Esophagus (tissue), 2 donors: ENCODE data around the gene SH3GLB1. TPM values are rescaled to one million over a fixed set of nuclear protein-coding genes. Genes with fewer than 3 reads are reported as not detected.

ENCODE experiments used
- H3K27ac ChIP-seq, 2 donors: one replicate each; pipeline ENCODE4 v1.5.1; 2013; ENCODE audit warnings: low read depth in 2 of 2, mild to moderate bottlenecking in 2 of 2, inconsistent platforms in 1 of 2, low read length in 1 of 2, moderate library complexity in 1 of 2
- H3K27me3 ChIP-seq, 2 donors: one replicate each; pipeline ENCODE4 v1.6.1; 2013; ENCODE audit warnings: low read length in 2 of 2, control low read depth in 1 of 2, mild to moderate bottlenecking in 1 of 2; ENCODE audit not compliant: insufficient read depth in 2 of 2, control insufficient read depth in 1 of 2
- H3K36me3 ChIP-seq, 2 donors: one replicate each; pipeline ENCODE4 v1.6.1; 2013; ENCODE audit warnings: low read length in 1 of 2; ENCODE audit not compliant: control insufficient read depth in 2 of 2, insufficient read depth in 2 of 2
- H3K4me1 ChIP-seq, 2 donors: one replicate each; pipeline ENCODE4 v1.6.1; 2013; ENCODE audit warnings: low read length in 1 of 2; ENCODE audit not compliant: control insufficient read depth in 2 of 2, insufficient read depth in 2 of 2
- H3K4me3 ChIP-seq, 2 donors: one replicate each; pipeline ENCODE4 v1.5.1; 2013; ENCODE audit warnings: low read length in 2 of 2, mild to moderate bottlenecking in 2 of 2, low read depth in 1 of 2, moderate library complexity in 1 of 2
- H3K9me3 ChIP-seq, 2 donors: one replicate each; pipeline ENCODE4 v1.6.1; 2013; ENCODE audit warnings: mild to moderate bottlenecking in 2 of 2, low read depth in 1 of 2, low read length in 1 of 2, moderate library complexity in 1 of 2; ENCODE audit not compliant: control insufficient read depth in 2 of 2, insufficient read depth in 1 of 2
- WGBS, 2 donors: extraction: QIAGEN DNeasy Blood & Tissue Kit; methylation state at CpG; one replicate each; pipeline ENCODE4 v1.1.7; 2013; 5-methylcytosine and 5-hydroxymethylcytosine counted together
- polyA plus RNA-seq, 2 donors: library from polyadenylated mRNA; stranded (reverse); fragments of 200-250 nt; gene quantifications; one replicate each; pipeline ENCODE4 v1.2.3, GENCODE V29; 2013
- donor health status: healthy with polysubstance abuse.
- donor health status: Bipolar disorder and iron deficiency.

SH3GLB1 gene
- polyA plus RNA-seq, 2 donors = 39.2 to 49.4 TPM

DNA sequence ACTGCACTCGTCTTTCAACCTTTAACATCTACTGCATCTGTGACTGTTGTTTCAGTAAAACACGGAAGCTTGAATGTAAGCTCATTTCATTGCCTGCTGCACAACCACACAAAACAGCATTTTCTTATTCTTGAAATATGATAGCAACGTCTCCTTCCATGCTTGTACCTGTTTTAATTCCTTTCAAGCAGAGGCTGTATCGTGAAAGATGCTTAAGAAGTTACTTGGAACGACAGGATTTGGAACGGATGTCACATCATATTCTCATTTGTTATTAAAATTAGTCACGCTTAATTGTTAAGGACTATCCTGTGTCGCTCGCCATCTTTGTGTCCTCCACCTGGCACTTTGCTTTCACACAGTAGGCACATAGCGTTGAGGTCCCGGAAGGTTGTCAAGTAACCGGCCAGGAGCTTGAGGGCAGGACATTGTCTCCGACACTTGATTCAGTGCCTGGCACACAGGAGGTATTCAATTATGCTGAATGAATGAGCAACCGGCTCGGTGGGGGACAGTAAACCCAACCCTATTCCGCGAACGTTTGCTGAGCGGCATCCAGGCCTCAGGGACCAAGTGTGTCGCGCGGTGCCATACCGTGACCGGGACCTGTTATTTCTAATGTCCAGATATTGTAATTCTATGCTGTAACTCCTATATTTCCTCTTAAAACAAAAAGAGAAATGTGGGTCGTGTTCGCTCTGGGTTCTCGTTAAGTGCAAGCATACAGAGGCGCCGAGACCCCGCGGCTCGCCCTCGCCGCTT is 499 bp upstream of the SH3GLB1 start:
- Histone ChIP-seq H3K36me3 (no peaks in the 10 kb centered on the region), H3K27ac (peak overlapping the region; percentile 98 to 99), H3K9me3 (no peaks in the 10 kb centered on the region), H3K4me1 (no peaks in the 10 kb centered on the region), H3K4me3 (peak overlapping the region; percentile 93), H3K27me3 (no peaks in the 10 kb centered on the region)
- 4% methylated on average over 34 of the region's 34 CpGs for WGBS, 2 donors

DNA sequence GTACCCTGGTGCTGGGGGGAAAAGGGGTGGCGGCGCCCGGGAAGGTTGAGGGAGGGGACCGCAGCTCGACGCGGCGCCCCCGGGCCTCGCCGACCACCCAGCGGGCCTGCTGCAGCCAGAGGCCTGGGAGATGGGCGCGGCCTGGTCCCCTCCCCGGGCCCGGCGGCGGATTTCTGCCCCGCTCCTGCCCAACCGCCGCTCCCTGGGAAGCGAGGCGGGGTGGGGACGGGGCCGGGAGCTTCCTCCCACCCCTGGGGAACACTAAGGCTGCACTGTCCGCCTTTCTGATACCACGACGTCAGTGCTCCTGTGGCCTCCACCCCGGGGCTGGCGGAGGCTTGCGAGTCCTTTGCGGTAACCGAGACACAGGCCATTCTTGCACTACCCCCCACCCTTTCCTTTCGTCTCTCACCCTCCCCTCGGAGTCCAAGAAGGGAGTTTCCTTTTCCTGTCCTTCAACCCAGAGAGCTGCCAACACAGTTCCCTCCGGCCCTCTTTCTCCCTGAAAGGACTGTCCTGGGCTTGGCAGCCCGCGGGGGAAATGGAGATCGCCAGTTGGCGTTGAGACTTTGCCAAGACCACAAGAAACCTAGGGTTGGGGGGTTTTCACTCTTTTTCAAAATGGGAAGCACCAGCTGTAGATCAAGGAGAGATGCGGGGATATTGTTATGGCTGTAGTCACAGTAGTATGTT is 742 bp downstream of the SH3GLB1 start:
- Histone ChIP-seq H3K27ac (peak overlapping the region; percentile 98 to 99), H3K4me3 (peak overlapping the region; percentile 93), H3K27me3 (no peaks in the 10 kb centered on the region), H3K4me1 (no peaks in the 10 kb centered on the region), H3K9me3 (no peaks in the 10 kb centered on the region), H3K36me3 (no peaks in the 10 kb centered on the region)
- 0 to 1% methylated on average over 41 of the region's 41 CpGs for WGBS, 2 donors

DNA sequence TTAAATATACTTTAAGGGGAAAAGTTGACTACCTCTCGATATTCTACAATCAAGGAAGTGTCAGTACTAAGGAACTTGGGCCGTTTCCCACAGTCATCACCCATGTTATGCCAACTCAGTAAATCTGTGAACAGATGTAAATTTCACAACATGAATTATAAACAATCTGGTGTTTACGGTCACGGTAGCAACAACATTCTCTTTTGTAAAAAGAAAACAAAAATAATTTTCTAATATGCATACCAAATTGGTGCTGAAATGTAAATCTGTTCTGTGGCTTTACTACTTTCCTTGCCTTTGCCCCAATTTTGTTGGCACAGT is 1.2 kb downstream of the SH3GLB1 start:
- peak overlapping the region; percentile 93 for H3K4me3 ChIP-seq
- H3K27me3 ChIP-seq = no peaks in the 10 kb centered on the region
- WGBS, 2 donors = 0 to 1% methylated on average over 4 of the region's 4 CpGs
- no peaks in the 10 kb centered on the region for H3K9me3 ChIP-seq
- H3K4me1 ChIP-seq = no peaks in the 10 kb centered on the region
- H3K27ac ChIP-seq = peak overlapping the region in 1 of 2 donors; percentile 98
- H3K36me3 ChIP-seq = no peaks in the 10 kb centered on the region

DNA sequence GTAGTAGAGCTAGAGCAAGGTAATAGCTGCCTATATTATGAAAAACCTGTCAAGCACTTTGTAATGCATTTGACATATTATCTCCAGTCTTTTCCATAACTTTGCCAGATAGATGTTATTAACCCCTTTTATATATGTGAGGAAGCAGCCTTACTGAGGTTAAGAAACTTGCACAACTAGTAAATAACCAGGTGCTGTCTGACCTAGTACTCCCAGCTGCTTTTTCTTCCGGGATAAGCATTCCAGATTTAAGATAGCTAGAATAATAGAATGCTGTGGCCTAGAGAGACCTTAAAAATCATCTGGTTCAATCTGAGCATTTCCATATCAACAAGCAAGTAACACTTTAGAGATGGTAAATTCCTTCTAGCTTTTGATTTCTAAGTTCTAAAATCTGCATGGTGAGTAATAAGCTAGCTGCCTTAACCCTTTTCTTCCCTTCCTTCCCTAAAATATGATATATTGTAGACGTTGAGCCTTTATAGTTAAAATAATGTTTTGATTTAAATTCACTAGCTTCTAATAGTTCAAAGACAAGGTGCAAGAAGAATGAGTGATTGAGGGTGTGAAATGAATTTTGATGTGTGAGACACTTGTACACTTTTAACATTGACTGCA is 1.8 kb downstream of the SH3GLB1 start:
- Histone ChIP-seq H3K27ac (peak overlapping the region in 1 of 2 donors; percentile 98), H3K4me3 (peak overlapping the region in 1 of 2 donors; percentile 93), H3K36me3 (no peaks in the 10 kb centered on the region), H3K9me3 (no peaks in the 10 kb centered on the region), H3K27me3 (no peaks in the 10 kb centered on the region), H3K4me1 (no peaks in the 10 kb centered on the region)
- WGBS, 2 donors = 5 to 7% methylated on average over 2 of the region's 2 CpGs

DNA sequence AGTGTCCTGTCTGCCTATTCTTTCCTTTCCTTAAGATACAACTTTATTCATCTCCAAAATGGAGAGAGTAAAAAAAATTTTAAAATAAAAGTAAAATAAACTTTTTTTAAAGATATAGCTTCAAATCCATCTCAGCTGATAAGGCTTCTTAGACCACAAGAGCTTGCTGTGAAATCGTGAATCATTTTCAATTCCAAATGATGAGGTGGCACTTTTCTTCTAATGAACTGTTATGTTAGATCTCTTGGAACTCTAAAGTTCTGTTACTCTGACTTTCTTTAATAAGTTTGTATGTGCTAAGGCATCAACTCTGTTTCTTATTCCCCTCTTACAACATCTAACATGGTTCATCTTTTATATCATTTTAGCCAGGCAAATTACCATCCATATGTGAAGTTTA is 4.5 kb downstream of the SH3GLB1 start:
- H3K4me3 ChIP-seq = no peak overlapping the region
- H3K4me1 ChIP-seq = no peaks in the 10 kb centered on the region
- no peaks in the 10 kb centered on the region for H3K27me3 ChIP-seq
- no peaks in the 10 kb centered on the region for H3K36me3 ChIP-seq
- H3K9me3 ChIP-seq = no peaks in the 10 kb centered on the region
- H3K27ac ChIP-seq = no peak overlapping the region
- 31 to 32% methylated on average over 1 of the region's 1 CpG for WGBS, 2 donors

DNA sequence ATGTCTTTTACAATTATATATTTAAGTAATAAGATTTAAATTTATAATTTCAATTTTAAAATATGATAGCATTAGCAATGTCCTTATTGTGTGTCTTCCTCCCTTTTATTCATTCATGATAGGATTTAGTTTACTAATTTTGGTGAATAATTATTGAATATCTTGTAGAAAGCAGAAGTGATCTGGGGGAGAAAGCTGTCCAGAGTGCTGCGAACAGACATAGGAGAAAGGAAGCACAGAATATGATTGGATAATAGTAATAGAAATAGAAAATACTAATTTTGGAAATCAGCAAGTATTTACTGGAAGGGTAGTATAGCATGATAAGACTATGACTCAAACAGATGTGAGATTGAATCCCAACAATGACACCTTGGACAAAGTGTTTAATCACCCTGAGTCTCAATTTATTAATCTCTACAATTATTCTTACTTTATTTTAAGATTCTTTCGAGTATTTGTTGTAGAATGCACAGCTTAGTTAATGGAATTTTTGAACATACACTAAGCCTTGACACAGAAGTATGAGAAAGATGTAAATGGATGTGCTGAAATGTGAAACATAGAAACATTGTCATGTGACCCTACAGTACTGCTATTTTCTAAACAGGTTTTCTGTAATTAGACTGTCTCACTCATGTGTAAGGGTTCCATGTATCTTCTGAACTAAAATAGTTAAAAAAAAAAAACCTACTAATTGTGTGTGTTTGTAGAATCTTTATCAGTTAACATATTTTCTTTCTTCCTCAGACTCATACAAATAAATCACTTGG is 7.9 kb downstream of the SH3GLB1 start:
- 77 to 86% methylated on average over 2 of the region's 2 CpGs for WGBS, 2 donors
- peaks cover 0 to 2% of the 10 kb centered on the region in 2 donors for H3K4me1 ChIP-seq

DNA sequence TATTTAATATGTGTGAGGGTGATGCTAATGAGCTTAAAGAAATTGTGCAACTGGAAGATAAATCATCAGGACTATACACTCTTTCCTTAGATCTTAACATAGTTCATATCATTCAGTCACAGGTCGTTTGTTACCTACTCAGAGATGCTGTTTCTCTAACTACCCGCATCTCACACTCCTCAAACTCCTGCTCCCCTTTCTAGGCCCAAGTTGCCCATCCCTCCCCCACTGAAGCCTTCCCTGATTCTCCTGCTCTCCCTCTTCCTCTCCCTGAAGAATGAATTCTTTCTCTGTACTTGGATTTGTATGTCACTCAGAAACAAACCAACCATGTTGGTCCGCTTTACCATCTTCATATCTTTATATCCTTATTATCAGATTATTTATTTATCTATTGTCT is 9.1 kb downstream of the SH3GLB1 start:
- WGBS, 2 donors = 81 to 86% methylated on average over 3 of the region's 3 CpGs
- peaks cover 0 to 2% of the 10 kb centered on the region in 2 donors for H3K4me1 ChIP-seq
- H3K4me3 ChIP-seq = no peak overlapping the region
- no peak overlapping the region for H3K27ac ChIP-seq
- H3K36me3 ChIP-seq = no peaks in the 10 kb centered on the region
- no peaks in the 10 kb centered on the region for H3K27me3 ChIP-seq
- H3K9me3 ChIP-seq = no peaks in the 10 kb centered on the region

More for the DNA sequence above, 7.9 kb downstream of the SH3GLB1 start:
- Histone ChIP-seq H3K27ac (no peak overlapping the region), H3K36me3 (no peaks in the 10 kb centered on the region), H3K4me3 (no peak overlapping the region), H3K9me3 (no peaks in the 10 kb centered on the region), H3K27me3 (no peaks in the 10 kb centered on the region)

DNA sequence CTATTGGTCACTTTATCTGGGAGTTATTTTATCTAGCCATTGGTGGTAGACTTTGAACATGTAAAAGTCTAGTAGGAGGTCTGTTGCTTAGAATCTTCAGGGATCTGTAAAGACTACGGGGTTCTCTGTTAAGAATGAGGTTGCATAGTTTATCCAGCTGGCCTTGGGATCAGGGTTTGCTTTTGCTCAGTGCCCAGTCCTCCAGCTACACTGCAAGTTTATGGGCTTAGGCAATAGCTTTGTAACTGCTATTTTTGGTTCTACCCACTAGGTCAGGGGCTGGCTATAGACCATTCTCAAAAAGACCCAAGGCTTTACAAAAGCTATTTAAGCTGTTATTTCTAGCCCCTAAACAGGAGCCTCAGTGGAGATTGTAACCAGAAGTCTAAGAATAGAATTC is 9.8 kb downstream of the SH3GLB1 start:
- no peaks in the 10 kb centered on the region for H3K27me3 ChIP-seq
- no peaks in the 10 kb centered on the region for H3K9me3 ChIP-seq
- H3K4me3 ChIP-seq = no peak overlapping the region
- H3K36me3 ChIP-seq = no peaks in the 10 kb centered on the region
- peaks cover 0 to 2% of the 10 kb centered on the region in 2 donors for H3K4me1 ChIP-seq
- no peak overlapping the region for H3K27ac ChIP-seq
- WGBS, 2 donors = 48 to 61% methylated on average over 1 of the region's 1 CpG

DNA sequence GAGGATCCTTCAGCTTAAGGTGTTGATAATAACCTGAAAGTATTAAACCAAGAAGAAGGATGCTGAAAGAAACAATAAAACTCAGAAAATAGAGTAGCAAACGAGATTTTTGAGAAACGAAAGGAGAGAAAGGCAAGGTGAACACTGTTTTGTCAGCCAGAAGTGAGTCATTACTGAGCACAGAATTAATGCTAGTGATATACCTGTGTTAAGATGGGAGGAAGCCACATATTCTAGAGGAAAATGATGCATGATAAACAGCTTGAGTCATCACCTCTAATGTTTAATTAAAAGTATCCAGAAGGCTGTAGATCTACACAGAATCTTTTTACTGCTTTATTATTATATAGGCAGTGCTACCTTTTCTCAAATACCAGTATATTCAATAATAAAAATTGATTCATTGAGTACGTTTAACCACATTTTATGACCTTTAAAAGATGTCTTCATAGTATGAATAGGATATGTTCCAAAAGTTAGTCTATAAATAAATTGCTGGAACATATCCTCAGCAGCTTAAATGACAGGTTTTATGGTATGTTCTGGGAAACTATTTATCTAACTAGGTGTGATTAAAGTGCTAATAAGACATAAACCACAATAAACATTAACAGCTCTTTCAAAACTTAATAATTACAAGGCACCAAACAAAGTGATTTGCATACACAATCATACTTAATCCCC is 10.3 kb downstream of the SH3GLB1 start:
- H3K27ac ChIP-seq = no peak overlapping the region
- 41 to 47% methylated on average over 3 of the region's 3 CpGs for WGBS, 2 donors
- H3K36me3 ChIP-seq = no peaks in the 10 kb centered on the region
- H3K27me3 ChIP-seq = no peaks in the 10 kb centered on the region
- H3K9me3 ChIP-seq = no peaks in the 10 kb centered on the region
- peaks cover 0 to 2% of the 10 kb centered on the region in 2 donors for H3K4me1 ChIP-seq
- H3K4me3 ChIP-seq = no peak overlapping the region
